ENCODE data around the gene MYBL2.

MYBL2 gene

GRCh38 chr20:43737925-43738324 lies 71.0 kb downstream of the MYBL2 start:
- ChIA-PET CTCF (interaction anchor here (1.0 kb wide), 1 partner anchor 11 kb away, joined by 3 read pairs; no protein-coding TSS in a partner anchor), POLR2A (no interaction called here)
- Histone ChIP-seq H3K27ac (ENCODE audit: insufficient read depth in 1 of 2, low read depth in 1 of 2, low read length in 2 of 2, poor library complexity in 1 of 2, severe bottlenecking in 2 of 2) (no peak overlapping the region), H3K4me1 (ENCODE audit: control extremely low read depth in 1 of 4, control insufficient read depth in 4 of 4, insufficient read depth in 4 of 4, low read length in 3 of 4) (no peaks in the 10 kb centered on the region), H3K36me3 (ENCODE audit: control insufficient read depth in 4 of 4, insufficient read depth in 4 of 4, low read length in 3 of 4) (no peaks in the 10 kb centered on the region), H3K4me3 (ENCODE audit: control insufficient read depth in 1 of 7, extremely low read depth in 1 of 7, insufficient read depth in 4 of 7, low read depth in 2 of 7, low read length in 6 of 7) (no peak overlapping the region), H3K9me3 (ENCODE audit: control extremely low read depth in 1 of 5, control insufficient read depth in 4 of 5, insufficient read depth in 2 of 5, low read depth in 1 of 5, low read length in 4 of 5) (peaks cover 0 to 2% (median 0%) of the 10 kb centered on the region in 5 experiments), H3K27me3 (replicated peaks in 2 of 5; ENCODE audit: control insufficient read depth in 4 of 5, insufficient read depth in 5 of 5, low read length in 4 of 5) (peaks cover 0 to 6% (median 5%) of the 10 kb centered on the region in 5 experiments)
- WGBS (ENCODE audit: insufficient coverage) = 100% methylated on average over 6 of the region's 7 CpGs
- no peak for DNase-seq

DNA sequence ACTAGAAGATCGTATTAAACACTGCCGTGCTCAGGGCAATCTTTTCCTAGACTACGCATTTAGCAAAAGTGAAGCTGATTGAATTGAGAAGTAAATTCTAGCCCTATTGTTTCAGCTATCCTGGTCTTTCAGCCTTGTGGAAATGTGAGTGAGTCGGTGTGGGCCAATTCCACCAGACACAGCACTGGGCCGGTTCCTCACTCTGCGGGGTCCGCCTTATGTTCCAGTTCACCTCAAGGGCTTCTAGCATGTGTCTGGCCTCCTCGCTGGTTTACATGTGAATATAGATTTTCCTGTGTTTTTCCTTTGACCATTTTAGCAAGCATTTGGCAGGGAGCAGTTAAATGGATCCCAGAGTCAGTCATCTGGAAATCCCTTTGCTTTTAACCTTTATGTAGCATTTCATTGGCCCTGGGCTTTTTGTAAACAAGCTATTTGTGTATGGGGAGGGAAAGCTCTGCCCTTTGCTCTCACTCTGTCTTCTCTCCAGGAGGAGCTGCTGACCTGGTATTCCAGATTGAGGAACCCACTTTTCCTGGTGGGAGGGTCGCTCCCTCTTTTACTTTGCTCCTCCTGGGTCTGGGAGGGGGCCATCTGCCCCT lies 72.3 kb downstream of the MYBL2 start:
- no peak for DNase-seq
- no peak overlapping the region for H3K27ac ChIP-seq (ENCODE audit: insufficient read depth in 1 of 2, low read depth in 1 of 2, low read length in 2 of 2, poor library complexity in 1 of 2, severe bottlenecking in 2 of 2)
- WGBS (ENCODE audit: insufficient coverage) = 94% methylated on average over 6 of the region's 9 CpGs
- H3K27me3 ChIP-seq (replicated peaks in 2 of 5; ENCODE audit: control insufficient read depth in 4 of 5, insufficient read depth in 5 of 5, low read length in 4 of 5) = peaks cover 0 to 15% (median 3%) of the 10 kb centered on the region in 5 experiments
- no peaks in the 10 kb centered on the region for H3K4me1 ChIP-seq (ENCODE audit: control extremely low read depth in 1 of 4, control insufficient read depth in 4 of 4, insufficient read depth in 4 of 4, low read length in 3 of 4)
- ChIA-PET POLR2A (no interaction called here), CTCF (interaction anchor here (1.0 kb wide), 1 partner anchor 290 kb away, joined by 3 read pairs; no protein-coding TSS in a partner anchor)
- H3K9me3 ChIP-seq (ENCODE audit: control extremely low read depth in 1 of 5, control insufficient read depth in 4 of 5, insufficient read depth in 2 of 5, low read depth in 1 of 5, low read length in 4 of 5) = peaks cover 0 to 2% (median 0%) of the 10 kb centered on the region in 5 experiments
- H3K4me3 ChIP-seq (ENCODE audit: control insufficient read depth in 1 of 7, extremely low read depth in 1 of 7, insufficient read depth in 4 of 7, low read depth in 2 of 7, low read length in 6 of 7) = no peak overlapping the region
- no peaks in the 10 kb centered on the region for H3K36me3 ChIP-seq (ENCODE audit: control insufficient read depth in 4 of 4, insufficient read depth in 4 of 4, low read length in 3 of 4)

DNA sequence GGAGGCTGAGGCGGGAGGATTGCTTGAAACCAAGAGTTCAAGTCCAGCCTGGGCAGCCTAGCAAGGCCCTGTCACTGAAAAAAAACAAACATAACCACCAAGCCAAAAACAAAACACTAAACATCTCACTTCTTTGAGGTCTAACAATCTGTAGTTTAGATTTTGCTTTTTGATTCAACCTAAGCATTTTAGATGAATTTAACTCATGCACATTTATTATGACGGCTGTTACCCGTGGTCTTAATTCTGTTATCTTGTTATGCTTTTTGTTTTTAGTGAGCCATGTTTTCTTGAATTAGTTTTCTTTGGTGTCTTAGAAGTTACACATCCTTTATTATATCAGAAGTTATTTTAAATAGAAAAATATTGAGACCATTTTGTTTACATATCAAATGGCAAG lies 73.7 kb downstream of the MYBL2 start:
- ChIA-PET POLR2A (no interaction called here), CTCF (no interaction called here)
- Histone ChIP-seq H3K4me3 (ENCODE audit: control insufficient read depth in 1 of 7, extremely low read depth in 1 of 7, insufficient read depth in 4 of 7, low read depth in 2 of 7, low read length in 6 of 7) (no peak overlapping the region), H3K4me1 (ENCODE audit: control extremely low read depth in 1 of 4, control insufficient read depth in 4 of 4, insufficient read depth in 4 of 4, low read length in 3 of 4) (peaks cover 0 to 7% (median 0%) of the 10 kb centered on the region in 4 experiments), H3K27ac (ENCODE audit: insufficient read depth in 1 of 2, low read depth in 1 of 2, low read length in 2 of 2, poor library complexity in 1 of 2, severe bottlenecking in 2 of 2) (no peak overlapping the region), H3K9me3 (ENCODE audit: control extremely low read depth in 1 of 5, control insufficient read depth in 4 of 5, insufficient read depth in 2 of 5, low read depth in 1 of 5, low read length in 4 of 5) (peaks cover 0 to 2% (median 0%) of the 10 kb centered on the region in 5 experiments), H3K36me3 (ENCODE audit: control insufficient read depth in 4 of 4, insufficient read depth in 4 of 4, low read length in 3 of 4) (no peaks in the 10 kb centered on the region), H3K27me3 (replicated peaks in 2 of 5; ENCODE audit: control insufficient read depth in 4 of 5, insufficient read depth in 5 of 5, low read length in 4 of 5) (peaks cover 0 to 22% (median 2%) of the 10 kb centered on the region in 5 experiments)
- no peak for DNase-seq
- WGBS (ENCODE audit: insufficient coverage) = no CpG with 5 or more reads among the region's 3 CpGs

DNA sequence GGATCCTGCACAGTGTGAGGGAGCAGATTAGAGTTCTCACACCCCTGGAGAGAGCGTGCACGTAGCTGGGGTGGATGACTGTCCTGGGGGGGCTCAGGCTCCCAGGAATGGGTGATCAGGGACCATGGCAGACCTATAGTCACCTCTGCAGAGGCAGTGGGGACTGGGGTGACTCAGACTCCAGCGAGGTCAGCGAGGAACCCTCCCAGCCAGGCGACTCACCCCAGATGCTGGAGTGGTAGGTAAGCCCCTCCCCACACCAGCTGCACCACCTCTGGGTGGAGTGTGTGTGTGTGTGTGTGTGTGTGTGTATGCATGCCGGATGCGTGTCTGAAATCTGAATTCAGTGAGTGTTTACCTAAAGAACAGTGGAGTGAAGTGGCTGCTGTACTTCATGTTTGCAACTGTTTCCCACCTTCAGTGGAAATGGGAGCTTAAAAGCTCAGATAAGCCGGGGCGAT lies 77.3 kb downstream of the MYBL2 start:
- no peak overlapping the region for H3K4me3 ChIP-seq (ENCODE audit: control insufficient read depth in 1 of 7, extremely low read depth in 1 of 7, insufficient read depth in 4 of 7, low read depth in 2 of 7, low read length in 6 of 7)
- peak in 1 of 3 donors; percentile 44 for DNase-seq
- WGBS (ENCODE audit: insufficient coverage) = 96% methylated on average over 4 of the region's 9 CpGs
- CTCF ChIA-PET = interaction anchor here (0.7 to 1.3 kb wide), 3 partner anchors 9 to 454 kb away, joined by 3 read pairs; no protein-coding TSS in a partner anchor
- no peaks in the 10 kb centered on the region for H3K36me3 ChIP-seq (ENCODE audit: control insufficient read depth in 4 of 4, insufficient read depth in 4 of 4, low read length in 3 of 4)
- peaks cover 0 to 7% (median 2%) of the 10 kb centered on the region in 4 experiments for H3K4me1 ChIP-seq (ENCODE audit: control extremely low read depth in 1 of 4, control insufficient read depth in 4 of 4, insufficient read depth in 4 of 4, low read length in 3 of 4)
- H3K9me3 ChIP-seq (ENCODE audit: control extremely low read depth in 1 of 5, control insufficient read depth in 4 of 5, insufficient read depth in 2 of 5, low read depth in 1 of 5, low read length in 4 of 5) = peaks cover 0 to 2% (median 0%) of the 10 kb centered on the region in 5 experiments
- peaks cover 0 to 32% (median 0%) of the 10 kb centered on the region in 5 experiments for H3K27me3 ChIP-seq (replicated peaks in 2 of 5; ENCODE audit: control insufficient read depth in 4 of 5, insufficient read depth in 5 of 5, low read length in 4 of 5)
- POLR2A ChIA-PET = no interaction called here
- H3K27ac ChIP-seq (ENCODE audit: insufficient read depth in 1 of 2, low read depth in 1 of 2, low read length in 2 of 2, poor library complexity in 1 of 2, severe bottlenecking in 2 of 2) = no peak overlapping the region

DNA sequence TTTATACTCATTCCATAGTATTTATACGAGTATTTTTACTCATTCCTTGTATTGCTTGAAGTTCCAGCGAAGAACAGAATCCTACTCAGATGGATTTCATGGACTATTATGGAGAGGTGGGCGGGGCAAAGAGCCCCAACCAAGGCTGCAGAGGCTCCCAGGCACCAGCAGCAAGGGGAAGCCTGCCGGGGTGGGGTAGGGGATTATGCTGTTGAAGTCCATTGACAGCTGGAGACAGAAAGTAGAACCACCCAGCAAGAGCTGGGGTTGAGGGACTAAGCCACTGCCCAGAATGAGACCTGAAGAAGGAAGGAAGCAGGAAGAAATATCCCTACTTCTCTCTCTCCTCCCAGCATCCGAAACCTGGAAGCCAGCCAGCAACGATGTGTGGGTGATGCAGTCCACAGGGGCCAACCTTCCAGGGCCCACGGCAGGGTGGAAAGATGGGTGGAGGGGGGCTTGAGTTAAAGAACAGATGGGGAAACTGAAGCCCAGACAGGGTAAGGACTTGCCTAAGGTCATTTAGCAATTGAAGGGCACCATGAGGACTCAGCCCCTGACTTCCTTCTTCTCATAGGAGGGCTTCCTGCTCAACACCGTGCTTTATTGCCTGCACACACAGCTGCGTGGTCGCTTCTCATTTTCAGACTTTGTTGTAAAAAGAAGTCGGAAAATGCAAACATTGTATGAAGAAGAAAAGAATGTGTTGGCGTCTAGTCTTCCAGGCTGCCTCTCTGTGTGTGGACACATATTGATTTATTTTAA lies 78.2 kb downstream of the MYBL2 start:
- peak overlapping the region in 1 of 7 experiments; percentile 16 for H3K4me3 ChIP-seq (ENCODE audit: control insufficient read depth in 1 of 7, extremely low read depth in 1 of 7, insufficient read depth in 4 of 7, low read depth in 2 of 7, low read length in 6 of 7)
- ChIA-PET CTCF (interaction anchor here (0.7 kb wide), 2 partner anchors 258 to 455 kb away, joined by 3 read pairs; no protein-coding TSS in a partner anchor), POLR2A (no interaction called here)
- H3K4me1 ChIP-seq (ENCODE audit: control extremely low read depth in 1 of 4, control insufficient read depth in 4 of 4, insufficient read depth in 4 of 4, low read length in 3 of 4) = peaks cover 0 to 7% (median 2%) of the 10 kb centered on the region in 4 experiments
- H3K36me3 ChIP-seq (ENCODE audit: control insufficient read depth in 4 of 4, insufficient read depth in 4 of 4, low read length in 3 of 4) = no peaks in the 10 kb centered on the region
- no peak overlapping the region for H3K27ac ChIP-seq (ENCODE audit: insufficient read depth in 1 of 2, low read depth in 1 of 2, low read length in 2 of 2, poor library complexity in 1 of 2, severe bottlenecking in 2 of 2)
- H3K27me3 ChIP-seq (replicated peaks in 2 of 5; ENCODE audit: control insufficient read depth in 4 of 5, insufficient read depth in 5 of 5, low read length in 4 of 5) = peaks cover 0 to 37% (median 2%) of the 10 kb centered on the region in 5 experiments
- H3K9me3 ChIP-seq (ENCODE audit: control extremely low read depth in 1 of 5, control insufficient read depth in 4 of 5, insufficient read depth in 2 of 5, low read depth in 1 of 5, low read length in 4 of 5) = peaks cover 0 to 2% (median 0%) of the 10 kb centered on the region in 5 experiments
- peak in 1 of 3 donors; percentile 39 for DNase-seq
- 41% methylated on average over 9 of the region's 12 CpGs for WGBS (ENCODE audit: insufficient coverage)

DNA sequence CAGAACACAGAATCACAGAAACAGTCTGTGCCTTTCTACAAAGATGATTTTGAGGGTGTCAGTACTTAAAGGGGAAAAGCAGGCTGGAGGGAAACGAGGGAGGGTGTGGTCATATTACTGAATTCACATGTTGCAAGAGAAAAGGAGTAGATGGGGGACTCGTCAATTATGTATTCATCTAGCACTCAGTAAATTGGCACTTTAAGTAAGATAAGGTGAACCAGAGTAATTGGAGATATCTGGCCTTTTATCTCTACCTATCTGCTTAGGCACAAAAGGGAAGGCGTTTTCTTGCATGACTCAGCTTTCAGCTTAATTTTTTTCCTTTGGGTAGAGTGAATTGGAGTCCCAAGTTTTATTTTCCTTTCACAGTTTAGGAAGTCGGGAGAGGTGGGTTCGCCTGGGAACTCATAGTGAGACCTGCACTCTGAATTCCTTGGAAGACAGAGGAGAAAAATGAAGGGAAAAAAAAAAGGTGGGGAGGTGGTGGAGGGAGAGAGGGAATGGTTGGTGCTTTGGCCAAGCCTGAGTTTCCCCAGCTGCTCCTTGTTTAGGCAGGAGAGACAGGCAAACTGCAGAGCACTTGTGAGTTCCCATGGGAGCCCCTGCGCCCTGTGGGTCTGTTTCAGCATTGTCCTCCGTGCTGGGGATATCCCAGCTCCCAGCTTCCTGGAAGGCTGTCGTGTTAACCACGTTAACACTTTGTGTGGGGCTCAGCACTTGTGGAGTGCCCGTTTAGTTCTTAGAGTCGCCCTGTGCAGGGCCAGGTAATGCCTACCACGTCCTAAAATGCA lies 79.6 kb downstream of the MYBL2 start:
- CTCF ChIA-PET = interaction anchor here (6.6 kb wide), 1 partner anchor 335 kb away, joined by 78 read pairs; no protein-coding TSS in a partner anchor
- POLR2A ChIA-PET = interaction anchor here (0.6 kb wide), 1 partner anchor 129 kb away, joined by 5 read pairs; no protein-coding TSS in a partner anchor
- DNase-seq = peak in 1 of 3 donors; percentile 23
- Histone ChIP-seq H3K27ac (ENCODE audit: insufficient read depth in 1 of 2, low read depth in 1 of 2, low read length in 2 of 2, poor library complexity in 1 of 2, severe bottlenecking in 2 of 2) (no peak overlapping the region), H3K4me1 (ENCODE audit: control extremely low read depth in 1 of 4, control insufficient read depth in 4 of 4, insufficient read depth in 4 of 4, low read length in 3 of 4) (peaks cover 0 to 14% (median 4%) of the 10 kb centered on the region in 4 experiments), H3K36me3 (ENCODE audit: control insufficient read depth in 4 of 4, insufficient read depth in 4 of 4, low read length in 3 of 4) (no peaks in the 10 kb centered on the region), H3K4me3 (ENCODE audit: control insufficient read depth in 1 of 7, extremely low read depth in 1 of 7, insufficient read depth in 4 of 7, low read depth in 2 of 7, low read length in 6 of 7) (no peak overlapping the region), H3K9me3 (ENCODE audit: control extremely low read depth in 1 of 5, control insufficient read depth in 4 of 5, insufficient read depth in 2 of 5, low read depth in 1 of 5, low read length in 4 of 5) (no peaks in the 10 kb centered on the region), H3K27me3 (replicated peaks in 2 of 5; ENCODE audit: control insufficient read depth in 4 of 5, insufficient read depth in 5 of 5, low read length in 4 of 5) (peaks cover 0 to 45% (median 4%) of the 10 kb centered on the region in 5 experiments)
- WGBS (ENCODE audit: insufficient coverage) = 65% methylated on average over 9 of the region's 12 CpGs

Data from common myeloid progenitor, CD34-positive (primary cell).